Peyer's patch (tissue), 4 donors: ENCODE results near the gene BRINP2.

Experiments
- CTCF ChIP-seq, 6 experiments: fragments of 450-650 bp in 4 of 6; fragments of 200-600 bp in 2 of 6; sonication (generic) in 1 of 6; IDR thresholded peaks; one replicate each; pipeline ENCODE4 v1.5.1; 2017 to 2019; ENCODE audit warnings: antibody characterized with exemption in 6 of 6, mild to moderate bottlenecking in 3 of 6, moderate library complexity in 1 of 6
- POLR2A ChIP-seq, 2 donors: fragments of 450-650 bp; IDR thresholded peaks; one replicate each; pipeline ENCODE4 v1.5.1; 2017; ENCODE audit warnings: antibody characterized with exemption in 2 of 2, mild to moderate bottlenecking in 2 of 2, moderate library complexity in 2 of 2

DNA sequence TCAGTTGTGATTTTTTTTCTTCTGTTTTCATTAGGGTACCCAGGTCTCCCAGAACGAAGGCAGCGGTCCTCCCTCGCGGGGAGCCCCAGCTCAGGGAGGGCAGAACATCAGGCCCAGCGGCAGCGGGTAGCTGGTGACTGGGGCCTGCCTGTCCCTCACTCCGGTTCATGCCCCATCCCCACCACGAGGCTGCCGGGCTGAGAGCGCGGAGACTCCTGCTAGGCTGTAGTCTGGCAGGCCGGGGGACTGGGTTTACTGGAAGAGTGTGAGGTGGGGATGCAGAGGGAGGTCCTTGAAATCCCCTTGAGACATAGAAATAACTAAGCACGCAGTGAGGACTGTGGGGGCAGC, 10.5 kb downstream of the BRINP2 start:
- TF ChIP-seq CTCF (IDR thresholded peaks at IDR 0.05): no peak
- TF ChIP-seq POLR2A (IDR thresholded peaks at IDR 0.05): no peak
